ENCODE data around the gene HMG20A. TPM values are rescaled to one million over a fixed set of nuclear protein-coding genes. Genes with fewer than 3 reads are reported as not detected.
A peak's percentile ranks its signal among the peaks of the same experiment; 100 is the strongest.

HMG20A gene
- total and polyA plus RNA-seq, 2 experiments from 2014 or later = 17.8 to 57.8 TPM

GRCh38 chr15:77480859-77481633, 60.4 kb downstream of the HMG20A start:
- Histone ChIP-seq H3K9me2 (ENCODE audit: insufficient read depth) (no peaks in the 10 kb centered on the region), H2AFZ (no peak overlapping the region), H3K4me1 (ENCODE audit: insufficient read depth) (peaks cover 34% of the 10 kb centered on the region), H3K36me3 (ENCODE audit: insufficient read depth) (peaks cover 12% of the 10 kb centered on the region; the same call in 1 of the 2 replicates), H3K27ac (ENCODE audit: low read depth) (peak overlapping the region; percentile 81; the same call in 1 of the 2 replicates), H3K4me2 (no peak overlapping the region), H4K20me1 (replicated peaks; ENCODE audit: insufficient read depth) (no peaks in the 10 kb centered on the region), H3K27me3 (ENCODE audit: insufficient read depth) (no peaks in the 10 kb centered on the region), H3K4me3 (no peak overlapping the region), H3K79me2 (replicated peaks; ENCODE audit: insufficient read depth) (no peaks in the 10 kb centered on the region; the same call in 1 of the 2 replicates), H3F3A (replicated peaks; ENCODE audit: low read depth) (no peaks in the 10 kb centered on the region)
- H3K27me3 Mint-ChIP-seq (ENCODE audit: insufficient read depth, low read depth, poor library complexity) = no peaks in the 10 kb centered on the region
- H3K27ac Mint-ChIP-seq = peak overlapping the region; percentile 58; the same call in 1 of the 2 replicates
- peaks cover 47% of the 10 kb centered on the region for H3K36me3 Mint-ChIP-seq (ENCODE audit: low read depth)
- no peak for TF ChIP-seq REST (IDR thresholded peaks at IDR 0.05; ENCODE audit: unreplicated experiment)
- no peak for TF ChIP-seq NANOG (IDR thresholded peaks at IDR 0.05; ENCODE audit: borderline replicate concordance)
- no peak for TF ChIP-seq POLR2AphosphoS5 (IDR thresholded peaks at IDR 0.05; ENCODE audit: low read depth)
- TF ChIP-seq JUNB (IDR thresholded peaks at IDR 0.05; ENCODE audit: unreplicated experiment) = no peak
- TF ChIP-seq EZH2 (IDR thresholded peaks at IDR 0.05; ENCODE audit: low read depth, unreplicated experiment) = no peak
- no peak for TF ChIP-seq ZNF331 (CRISPR knock-in tag; IDR thresholded peaks at IDR 0.05; ENCODE audit: low read depth)
- TF ChIP-seq STAT1 (IDR thresholded peaks at IDR 0.05; ENCODE audit: unreplicated experiment) = no peak
- TF ChIP-seq, protein P1, sequence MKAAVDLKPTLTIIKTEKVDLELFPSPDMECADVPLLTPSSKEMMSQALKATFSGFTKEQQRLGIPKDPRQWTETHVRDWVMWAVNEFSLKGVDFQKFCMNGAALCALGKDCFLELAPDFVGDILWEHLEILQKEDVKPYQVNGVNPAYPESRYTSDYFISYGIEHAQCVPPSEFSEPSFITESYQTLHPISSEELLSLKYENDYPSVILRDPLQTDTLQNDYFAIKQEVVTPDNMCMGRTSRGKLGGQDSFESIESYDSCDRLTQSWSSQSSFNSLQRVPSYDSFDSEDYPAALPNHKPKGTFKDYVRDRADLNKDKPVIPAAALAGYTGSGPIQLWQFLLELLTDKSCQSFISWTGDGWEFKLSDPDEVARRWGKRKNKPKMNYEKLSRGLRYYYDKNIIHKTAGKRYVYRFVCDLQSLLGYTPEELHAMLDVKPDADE (IDR thresholded peaks at IDR 0.05) = no peak
- no peak for TF ChIP-seq EZH2phosphoT487 (IDR thresholded peaks at IDR 0.05; ENCODE audit: unreplicated experiment)
- no peak for TF ChIP-seq ZNF462 (CRISPR knock-in tag; IDR thresholded peaks at IDR 0.05)
- no peak for TF ChIP-seq CTCF (conservative IDR thresholded peaks at IDR 0.05; ENCODE audit: low read depth in 2 of 2)
- no peak for TF ChIP-seq ZNF114 (CRISPR knock-in tag; IDR thresholded peaks at IDR 0.05)
- TF ChIP-seq CREB1 (CRISPR knock-in tag; IDR thresholded peaks at IDR 0.05; ENCODE audit: low read depth) = no peak
- no peak for DNase-seq (ENCODE audit: low spot score)
- H3K9me3 Mint-ChIP-seq = no peaks in the 10 kb centered on the region
- no peak overlapping the region for H3K4me3 Mint-ChIP-seq
- no peak for ATAC-seq
- H3K4me1 Mint-ChIP-seq = peaks cover 51% of the 10 kb centered on the region

All from GM23338 (cell line).